Pancreas (tissue), 10 donors: ENCODE measurements around the gene MUC5AC. TPM values are rescaled to one million over a fixed set of nuclear protein-coding genes. Genes with fewer than 3 reads are reported as not detected.
A peak's percentile ranks its signal among the peaks of the same experiment; 100 is the strongest.

ENCODE experiments used
- ATAC-seq, 4 donors: fragments of 200-7000 bp; cut with Tn5 transposase; one replicate each; pipeline versions ENCODE4 v1.8.0 to v1.9.1; 2020; ENCODE audit warnings: mild to moderate bottlenecking in 4 of 4, moderate library complexity in 4 of 4
- DNase-seq, 6 donors: peaks; one replicate each; pipeline ENCODE4 v3.0.0-alpha.2; 2020
- FAIRE-seq: peaks from 2 replicates; lab custom pipeline; 2012; peaks lifted over from hg19 to GRCh38; lab: Jason Lieb, UNC
- H3K27ac ChIP-seq, 4 donors: fragments of 200-600 bp; sonication (generic); 1 replicate in 3 of 4; 2 replicates in 1 of 4; pipeline versions ENCODE4 v1.5.0 to v1.8.0; 2020
- H3K27me3 ChIP-seq, 4 donors: fragments of 200-600 bp; one replicate each; pipeline ENCODE4 v1.8.0; 2021
- H3K36me3 ChIP-seq, 3 donors: fragments of 200-600 bp; sonication (generic) in 1 of 3; one replicate each; pipeline versions ENCODE4 v1.5.0 to v1.8.0; 2020 to 2021
- H3K4me1 ChIP-seq, 3 donors: fragments of 200-600 bp; one replicate each; pipeline ENCODE4 v1.8.0; 2021
- H3K4me3 ChIP-seq, 4 donors: fragments of 200-600 bp; sonication (generic) in 2 of 4; one replicate each; pipeline versions ENCODE4 v1.5.0 to v1.8.0; 2020 to 2021
- H3K9me3 ChIP-seq, 4 donors: fragments of 200-600 bp; one replicate each; pipeline ENCODE4 v1.8.0; 2021
- WGBS, 2 donors: extraction: QIAGEN DNeasy Blood & Tissue Kit; methylation state at CpG; one replicate each; pipeline ENCODE4 v1.1.7; 2013; 5-methylcytosine and 5-hydroxymethylcytosine counted together
- intact Hi-C, 3 donors: fragments of 100-400 bp; cut with DNase I; formaldehyde crosslinking; loops; one replicate each; pipeline versions ENCODE4 v1.11.1 to v1.14.2; 2022
- polyA plus RNA-seq, 2 donors: library from polyadenylated mRNA; stranded (reverse); fragments of 200-250 nt; gene quantifications; one replicate each; pipeline ENCODE4 v1.2.3, GENCODE V29; 2013
- total RNA-seq, 6 donors: library from RNA; stranded (reverse); fragmentation: NEBNext Ultra II Directional in 4 of 6; extraction: Animal tissue kit (Norgen Biotek cat#: 25700) in 4 of 6; gene quantifications; one replicate each; pipeline versions ENCODE4 v1.2.1 to v1.2.4, GENCODE V29; 2021 to 2023
- TF ChIP-seq, protein P1 (sequence below), 4 donors: fragments of 200-600 bp; sonication (generic) in 3 of 4; IDR thresholded peaks; one replicate each; pipeline versions ENCODE4 v1.5.0 to v1.8.0; 2021; ENCODE audit warnings: antibody characterized with exemption in 4 of 4
- donor health status: healthy with polysubstance abuse.
- donor health status: DM: no; HTN: no; CAD: no; lungs with moderate emphysema.
- donor health status: DM: no; HTN: no; CAD: no.
- donor health status: control.
- donor health status: control.
- donor health status: Bipolar disorder and iron deficiency.
- donor health status: DM: yes; HTN: yes; CAD: no.
- donor health status: DM: no; HTN: no; CAD: no.
- donor health status: DM: no; HTN: no; CAD: no.
- donor health status: DM: yes; HTN: yes; CAD: no.

MUC5AC gene
- total and polyA plus RNA-seq, 8 donors = 0.02 to 4.2 (median 0.04) TPM; not detected in 5

DNA sequence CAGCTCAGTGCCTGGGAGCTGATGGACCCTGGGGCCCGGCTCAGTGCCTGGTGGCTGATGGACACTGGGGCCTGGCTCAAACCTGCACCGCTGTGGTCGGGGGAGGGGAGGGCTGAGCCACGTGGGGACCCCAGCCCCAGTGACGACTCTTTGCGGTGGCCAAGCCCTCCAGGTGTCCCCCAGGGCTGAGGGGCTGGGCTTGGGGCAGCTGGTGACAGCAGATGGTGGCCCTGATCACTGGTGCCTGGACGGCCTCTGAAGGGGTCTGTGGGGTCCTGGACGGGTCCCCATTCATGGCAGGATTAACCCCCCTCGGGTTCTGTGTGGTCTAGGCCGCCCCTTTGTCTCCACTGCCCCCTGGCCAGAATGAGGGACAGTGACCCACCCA is 61.7 kb downstream of the MUC5AC start:
- no peak overlapping the region for H3K4me3 ChIP-seq
- no peaks in the 10 kb centered on the region for H3K9me3 ChIP-seq
- TF ChIP-seq, protein P1, sequence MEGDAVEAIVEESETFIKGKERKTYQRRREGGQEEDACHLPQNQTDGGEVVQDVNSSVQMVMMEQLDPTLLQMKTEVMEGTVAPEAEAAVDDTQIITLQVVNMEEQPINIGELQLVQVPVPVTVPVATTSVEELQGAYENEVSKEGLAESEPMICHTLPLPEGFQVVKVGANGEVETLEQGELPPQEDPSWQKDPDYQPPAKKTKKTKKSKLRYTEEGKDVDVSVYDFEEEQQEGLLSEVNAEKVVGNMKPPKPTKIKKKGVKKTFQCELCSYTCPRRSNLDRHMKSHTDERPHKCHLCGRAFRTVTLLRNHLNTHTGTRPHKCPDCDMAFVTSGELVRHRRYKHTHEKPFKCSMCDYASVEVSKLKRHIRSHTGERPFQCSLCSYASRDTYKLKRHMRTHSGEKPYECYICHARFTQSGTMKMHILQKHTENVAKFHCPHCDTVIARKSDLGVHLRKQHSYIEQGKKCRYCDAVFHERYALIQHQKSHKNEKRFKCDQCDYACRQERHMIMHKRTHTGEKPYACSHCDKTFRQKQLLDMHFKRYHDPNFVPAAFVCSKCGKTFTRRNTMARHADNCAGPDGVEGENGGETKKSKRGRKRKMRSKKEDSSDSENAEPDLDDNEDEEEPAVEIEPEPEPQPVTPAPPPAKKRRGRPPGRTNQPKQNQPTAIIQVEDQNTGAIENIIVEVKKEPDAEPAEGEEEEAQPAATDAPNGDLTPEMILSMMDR (IDR thresholded peaks at IDR 0.05) = no peak
- H3K4me1 ChIP-seq = no peaks in the 10 kb centered on the region
- WGBS, 2 donors = 56 to 66% methylated on average over 9 to 10 of the region's 10 CpGs
- peak in 3 of 6 donors; percentile 19 to 62 (median 52) for DNase-seq
- H3K36me3 ChIP-seq = no peaks in the 10 kb centered on the region
- intact Hi-C loops = no loop called here
- ATAC-seq = no peak
- no peak for FAIRE-seq
- no peak overlapping the region for H3K27ac ChIP-seq
- no peaks in the 10 kb centered on the region for H3K27me3 ChIP-seq

DNA sequence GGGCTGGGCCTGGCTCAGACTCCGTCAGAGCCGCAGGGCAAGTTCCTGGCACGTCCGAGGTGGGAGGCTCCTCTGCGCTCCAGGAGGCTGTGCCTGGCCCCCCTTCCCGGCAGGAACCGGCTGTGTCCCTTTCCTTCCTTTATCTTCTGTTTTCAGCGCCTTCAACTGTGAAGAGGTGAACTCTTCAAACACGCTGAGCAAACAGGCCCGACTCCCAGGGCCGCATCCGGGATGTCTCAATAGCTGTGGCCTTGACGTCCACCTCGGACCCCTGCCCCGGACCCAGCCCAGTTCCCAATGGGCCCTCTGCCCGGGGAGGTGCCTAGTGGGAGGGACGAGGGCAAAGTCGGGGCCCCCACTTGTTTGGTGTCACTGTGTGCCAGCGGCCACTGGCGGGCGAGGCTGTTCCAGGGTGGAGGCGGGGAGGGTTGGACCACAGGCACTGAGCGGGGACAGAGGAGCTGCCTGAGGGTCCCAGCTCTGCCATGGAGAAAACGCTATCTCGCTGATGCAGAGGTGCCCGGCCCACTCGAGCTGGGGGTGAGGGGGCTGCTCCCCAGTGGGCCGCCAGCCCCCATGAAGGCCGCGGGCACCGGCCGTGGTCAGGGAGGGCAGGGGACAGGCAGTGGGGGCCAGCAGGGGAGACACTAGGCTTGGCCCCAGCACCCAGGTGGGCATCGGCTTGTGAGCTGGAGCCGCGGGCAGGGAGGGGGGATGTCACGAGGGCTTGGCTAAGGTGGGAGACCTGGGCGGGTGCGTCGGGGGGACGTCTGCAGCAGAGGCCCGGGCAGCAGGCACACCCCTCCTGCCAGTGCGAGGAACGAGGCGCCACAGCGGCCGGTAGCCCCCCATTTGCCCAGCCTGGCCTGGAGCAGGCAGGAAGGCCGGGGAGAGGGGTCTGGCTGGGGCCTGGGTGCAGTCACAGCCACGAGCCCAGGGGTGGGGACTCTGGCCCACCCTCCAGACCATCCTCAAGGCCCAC is 62.4 kb downstream of the MUC5AC start:
- WGBS, 2 donors = 39 to 41% methylated on average over 46 to 48 of the region's 48 CpGs
- Histone ChIP-seq H3K27ac (no peak overlapping the region), H3K27me3 (no peaks in the 10 kb centered on the region), H3K36me3 (no peaks in the 10 kb centered on the region), H3K4me1 (no peaks in the 10 kb centered on the region), H3K9me3 (no peaks in the 10 kb centered on the region), H3K4me3 (no peak overlapping the region)
- FAIRE-seq = no peak
- DNase-seq = peak in 3 of 6 donors; percentile 38 to 80 (median 61)
- TF ChIP-seq, protein P1 (IDR thresholded peaks at IDR 0.05) = no peak
- peak; percentile 17 to 52 (median 44) for ATAC-seq
- intact Hi-C loops = no loop called here

DNA sequence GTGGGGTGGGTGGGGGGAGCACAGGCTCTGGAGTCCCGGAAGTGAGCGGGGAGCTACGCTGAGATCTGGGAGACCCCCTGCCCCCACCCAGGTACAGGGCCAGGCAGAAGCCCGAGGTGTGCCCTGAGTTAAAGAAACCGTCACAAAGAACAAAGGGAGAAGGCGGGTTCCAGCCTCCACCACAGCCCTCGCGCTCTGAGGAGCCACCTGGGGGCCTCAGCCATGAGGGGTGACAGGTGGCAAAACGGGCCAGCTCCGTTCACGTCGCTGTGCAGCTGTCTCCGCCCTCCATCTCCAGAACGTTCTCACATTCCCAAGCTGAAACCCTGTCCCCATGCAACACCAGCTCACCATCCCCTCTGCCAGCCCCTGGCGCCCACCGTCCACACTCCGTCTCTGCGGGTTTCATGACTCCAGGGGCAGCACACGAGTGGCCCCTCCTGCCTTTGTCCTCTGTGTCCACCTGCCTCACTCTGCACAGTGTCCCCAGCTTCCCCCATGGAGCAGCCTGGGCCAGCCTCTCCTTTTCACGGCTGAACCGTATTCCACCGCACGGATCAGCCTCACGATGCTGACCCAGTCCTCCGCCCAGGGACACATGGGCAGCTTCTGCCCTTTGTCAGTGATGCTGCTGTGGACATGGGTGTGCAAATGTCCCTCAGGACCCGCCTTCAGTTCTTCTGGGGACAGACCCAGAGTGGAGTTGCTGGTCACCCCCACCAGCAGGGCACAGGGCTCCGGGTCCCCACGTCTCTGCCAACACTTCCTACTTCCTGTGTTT is 63.4 kb downstream of the MUC5AC start:
- no peak overlapping the region for H3K4me3 ChIP-seq
- H3K4me1 ChIP-seq = no peaks in the 10 kb centered on the region
- WGBS, 2 donors = 46 to 57% methylated on average over 28 of the region's 28 CpGs
- TF ChIP-seq, protein P1 (IDR thresholded peaks at IDR 0.05) = no peak
- ATAC-seq (no peak), FAIRE-seq (no peak), DNase-seq (peak in 3 of 6 donors; percentile 17 to 45 (median 38))
- H3K36me3 ChIP-seq = no peaks in the 10 kb centered on the region
- intact Hi-C loops = no loop called here
- H3K27me3 ChIP-seq = no peaks in the 10 kb centered on the region
- H3K9me3 ChIP-seq = no peaks in the 10 kb centered on the region
- H3K27ac ChIP-seq = no peak overlapping the region

DNA sequence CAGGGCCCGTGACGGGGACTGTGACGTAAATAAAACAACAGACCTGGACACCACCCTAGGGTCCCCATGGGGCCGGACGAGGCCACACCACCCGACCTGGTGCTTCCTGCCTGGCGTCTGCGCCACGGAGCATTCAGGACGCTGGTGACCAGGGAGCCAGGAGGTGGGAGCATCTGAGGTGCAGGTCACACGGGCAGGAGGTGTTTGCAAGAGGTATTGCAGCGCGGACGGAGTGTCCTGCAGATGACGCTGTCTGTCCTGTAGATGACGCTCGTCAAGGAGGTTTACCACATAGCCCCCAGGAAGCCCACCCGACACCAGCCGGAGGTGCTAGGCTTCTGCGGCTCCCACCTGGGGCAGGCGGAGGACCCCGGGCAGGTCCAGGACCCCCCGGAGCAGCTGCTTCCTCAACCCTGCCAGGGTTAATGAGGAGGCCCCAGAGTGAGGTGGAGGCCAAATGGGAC is 64.1 kb downstream of the MUC5AC start:
- H3K4me3 ChIP-seq = no peak overlapping the region
- ATAC-seq = no peak
- H3K27ac ChIP-seq = no peak overlapping the region
- no peak for FAIRE-seq
- no peaks in the 10 kb centered on the region for H3K36me3 ChIP-seq
- peak in 3 of 6 donors; percentile 24 to 59 (median 49) for DNase-seq
- no peaks in the 10 kb centered on the region for H3K4me1 ChIP-seq
- intact Hi-C loops = no loop called here
- 72 to 78% methylated on average over 23 of the region's 23 CpGs for WGBS, 2 donors
- TF ChIP-seq, protein P1 (IDR thresholded peaks at IDR 0.05) = no peak
- no peaks in the 10 kb centered on the region for H3K27me3 ChIP-seq
- no peaks in the 10 kb centered on the region for H3K9me3 ChIP-seq
